Mesenchymal stem cell (in vitro differentiated cells and primary cell): ENCODE data around the gene RHEX.

Source experiments
- DNase-seq: peaks from one replicate; pipeline ENCODE4 v3.0.0-alpha.2; 2013
- H2AFZ ChIP-seq: one replicate; pipeline ENCODE4 v1.6.1; 2013; ENCODE audit warnings: low read depth, mild to moderate bottlenecking, control low read depth, inconsistent platforms, low read length, moderate library complexity
- H2AK5ac ChIP-seq: 2 replicates; pipeline ENCODE4 v1.6.1; 2013; ENCODE audit warnings: low read length, moderate library complexity, mild to moderate bottlenecking, inconsistent platforms; ENCODE audit not compliant: severe bottlenecking
- H2BK120ac ChIP-seq: one replicate; pipeline ENCODE4 v1.6.1; 2013; ENCODE audit warnings: low read depth, mild to moderate bottlenecking, inconsistent platforms, low read length, moderate library complexity
- H2BK12ac ChIP-seq, 2 experiments: one replicate each; pipeline ENCODE4 v1.6.1; 2013; ENCODE audit warnings: inconsistent platforms in 2 of 2, low read length in 2 of 2, mild to moderate bottlenecking in 2 of 2, moderate library complexity in 2 of 2, control low read depth in 1 of 2
- H2BK15ac ChIP-seq: one replicate; pipeline ENCODE4 v1.6.1; 2013; ENCODE audit warnings: mild to moderate bottlenecking, low read depth, inconsistent platforms; ENCODE audit not compliant: poor library complexity, severe bottlenecking
- H2BK5ac ChIP-seq: 2 replicates; pipeline ENCODE4 v1.6.1; 2013; ENCODE audit warnings: low read depth, mild to moderate bottlenecking, low read length, control low read depth, inconsistent platforms; ENCODE audit not compliant: poor library complexity, severe bottlenecking
- H3K14ac ChIP-seq, 2 experiments: one replicate each; pipeline ENCODE4 v1.6.1; 2013; ENCODE audit warnings: inconsistent platforms in 2 of 2, low read length in 2 of 2, control low read depth in 1 of 2, mild to moderate bottlenecking in 1 of 2, moderate library complexity in 1 of 2
- H3K18ac ChIP-seq, 2 experiments: one replicate each; pipeline ENCODE4 v1.6.1; 2013; ENCODE audit warnings: inconsistent platforms in 2 of 2, low read length in 2 of 2, control low read depth in 1 of 2, low read depth in 1 of 2, mild to moderate bottlenecking in 1 of 2
- H3K23ac ChIP-seq, 2 experiments: one replicate each; pipeline ENCODE4 v1.6.1; 2013; ENCODE audit warnings: inconsistent platforms in 2 of 2, low read length in 2 of 2, mild to moderate bottlenecking in 2 of 2, moderate library complexity in 2 of 2, control low read depth in 1 of 2
- H3K27ac ChIP-seq: 2 replicates; pipeline ENCODE4 v1.5.1; 2013; ENCODE audit warnings: mild to moderate bottlenecking, moderate library complexity, low read length, control low read depth, inconsistent platforms; ENCODE audit not compliant: poor library complexity, severe bottlenecking
- H3K27me3 ChIP-seq, 2 experiments: 2 replicates each; pipeline versions ENCODE4 v1.6.1 to v1.7.0; 2013; ENCODE audit warnings: low read length in 2 of 2, mild to moderate bottlenecking in 2 of 2, moderate library complexity in 2 of 2, control low read depth in 1 of 2, inconsistent platforms in 1 of 2; ENCODE audit not compliant: control insufficient read depth in 1 of 2, insufficient read depth in 1 of 2
- H3K36me3 ChIP-seq, 2 experiments: 2 replicates each; pipeline versions ENCODE4 v1.6.1 to v1.7.0; 2013; ENCODE audit warnings: low read length in 2 of 2, control low read depth in 1 of 2, inconsistent platforms in 1 of 2, low read depth in 1 of 2, mild to moderate bottlenecking in 1 of 2; ENCODE audit not compliant: insufficient read depth in 2 of 2, control insufficient read depth in 1 of 2
- H3K4ac ChIP-seq, 2 experiments: one replicate each; pipeline ENCODE4 v1.6.1; 2013; ENCODE audit warnings: inconsistent platforms in 2 of 2, low read length in 2 of 2, mild to moderate bottlenecking in 2 of 2, moderate library complexity in 2 of 2, control low read depth in 1 of 2, low read depth in 1 of 2
- H3K4me1 ChIP-seq: 2 replicates; pipeline ENCODE4 v1.6.1; 2013; ENCODE audit warnings: low read depth, low read length, control low read depth; ENCODE audit not compliant: control insufficient read depth, insufficient read depth
- H3K4me2 ChIP-seq: 2 replicates; pipeline ENCODE4 v1.6.1; 2013; ENCODE audit warnings: low read length, mild to moderate bottlenecking, inconsistent platforms; ENCODE audit not compliant: poor library complexity, severe bottlenecking
- H3K4me3 ChIP-seq, 2 experiments: 2 replicates each; pipeline versions ENCODE4 v1.5.1 to v1.7.0; 2013; ENCODE audit warnings: low read length in 2 of 2, mild to moderate bottlenecking in 2 of 2, control low read depth in 1 of 2, low read depth in 1 of 2; ENCODE audit not compliant: insufficient read depth in 1 of 2
- H3K79me1 ChIP-seq: replicated peaks from 2 replicates; pipeline ENCODE4 v1.6.1; 2013; ENCODE audit warnings: mild to moderate bottlenecking, control low read depth, low read length, inconsistent platforms; ENCODE audit not compliant: poor library complexity, severe bottlenecking
- H3K9ac ChIP-seq: 2 replicates; pipeline ENCODE4 v1.7.0; 2013; ENCODE audit warnings: mild to moderate bottlenecking, low read length, moderate library complexity
- H3K9me3 ChIP-seq: 2 replicates; pipeline ENCODE4 v1.7.0; 2013; ENCODE audit warnings: mild to moderate bottlenecking, low read length; ENCODE audit not compliant: control insufficient read depth
- H4K8ac ChIP-seq: one replicate; pipeline ENCODE4 v1.6.1; 2013; ENCODE audit warnings: inconsistent platforms, mild to moderate bottlenecking, low read length, moderate library complexity
- H4K91ac ChIP-seq: one replicate; pipeline ENCODE4 v1.6.1; 2013; ENCODE audit warnings: mild to moderate bottlenecking, low read length, inconsistent platforms
- WGBS: methylation state at CpG from one replicate; pipeline ENCODE4 v1.1.7; 2013; ENCODE audit warnings: mixed read lengths; 5-methylcytosine and 5-hydroxymethylcytosine counted together

Gene RHEX

DNA sequence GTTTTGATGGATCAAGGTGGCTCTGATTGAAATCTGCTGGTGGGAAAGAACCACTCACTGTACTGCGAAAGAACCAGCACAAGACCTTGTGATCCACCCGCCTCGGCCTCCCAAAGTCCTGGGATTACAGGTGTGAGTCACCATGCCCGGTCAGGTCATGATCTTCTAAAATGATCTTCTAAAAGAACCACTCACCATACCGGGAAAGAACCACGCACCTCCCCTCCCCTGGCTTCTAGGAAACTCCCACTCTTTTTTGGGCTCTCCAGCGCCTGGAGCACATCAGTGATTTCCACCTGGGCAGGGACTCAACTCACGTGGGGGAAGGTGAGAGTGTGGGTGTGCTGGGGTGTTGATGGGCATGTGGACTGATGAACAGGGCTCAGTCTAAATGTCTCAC, 41.9 kb upstream of the RHEX start:
- no peaks in the 10 kb centered on the region for H3K79me1 ChIP-seq

DNA sequence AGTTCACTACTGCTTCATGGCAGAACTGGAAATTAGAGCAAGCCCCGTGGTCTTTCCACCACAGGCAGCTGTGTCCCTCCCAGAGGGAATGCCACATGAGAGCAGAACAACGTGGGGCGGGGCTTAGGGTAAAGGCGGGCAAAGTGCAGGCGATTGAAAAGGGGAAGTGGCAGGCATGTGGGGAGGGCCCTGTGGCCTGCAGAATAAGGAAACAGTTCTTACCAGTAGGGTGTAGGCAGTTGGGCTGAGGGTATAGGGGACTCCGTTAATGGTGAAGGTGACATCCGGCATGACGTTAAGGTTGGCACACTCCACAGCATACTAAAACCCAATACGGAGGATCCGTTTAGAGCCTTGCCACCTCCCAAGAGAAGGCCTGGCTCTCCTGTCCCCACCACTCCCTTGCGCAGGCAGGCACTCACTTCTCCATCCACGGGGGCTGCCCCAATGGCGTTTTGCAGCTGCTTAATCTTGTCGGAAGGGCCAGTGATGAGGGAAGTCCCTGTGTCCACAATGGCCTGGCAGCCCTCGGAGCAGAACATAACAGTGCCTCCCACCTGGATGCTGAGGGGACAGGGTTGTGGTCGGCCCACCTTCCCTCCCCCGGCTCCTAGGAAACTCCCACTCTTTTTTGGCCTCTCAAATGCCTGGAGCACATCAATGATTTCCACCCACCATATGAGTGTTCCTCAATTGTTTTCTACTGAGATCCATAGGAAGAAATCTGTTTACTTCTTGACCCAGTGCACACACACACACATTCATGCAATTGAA, 40.7 kb upstream of the RHEX start:
- no peak overlapping the region for H2AFZ ChIP-seq
- H2AK5ac ChIP-seq: no peak overlapping the region
- H2BK5ac ChIP-seq: no peak overlapping the region
- H2BK15ac ChIP-seq: no peak overlapping the region
- H3K9me3 ChIP-seq: no peaks in the 10 kb centered on the region
- H3K4me1 ChIP-seq: peaks cover 1% of the 10 kb centered on the region
- H3K36me3 ChIP-seq: no peaks in the 10 kb centered on the region
- no peak overlapping the region for H2BK12ac ChIP-seq
- no peak overlapping the region for H3K14ac ChIP-seq
- no peak overlapping the region for H3K23ac ChIP-seq
- no peak overlapping the region for H3K4me2 ChIP-seq
- no peak overlapping the region for H4K91ac ChIP-seq
- H3K4ac ChIP-seq: no peak overlapping the region
- no peak overlapping the region for H2BK120ac ChIP-seq
- no peak overlapping the region for H3K27ac ChIP-seq
- 83% methylated on average over 16 of the region's 17 CpGs for WGBS
- peak overlapping the region in 1 of 2 experiments; percentile 17 for H3K18ac ChIP-seq
- peak overlapping the region; percentile 37 for H4K8ac ChIP-seq
- no peak for DNase-seq
- no peak overlapping the region for H3K9ac ChIP-seq
- H3K79me1 ChIP-seq: no peaks in the 10 kb centered on the region
- no peak overlapping the region for H3K4me3 ChIP-seq
- no peaks in the 10 kb centered on the region for H3K27me3 ChIP-seq

More for the DNA sequence above, 41.9 kb upstream of the RHEX start:
- H3K9me3 ChIP-seq: no peaks in the 10 kb centered on the region
- no peak overlapping the region for H2AFZ ChIP-seq
- no peak overlapping the region for H2BK15ac ChIP-seq
- no peak overlapping the region for H3K4me3 ChIP-seq
- no peak overlapping the region for H4K91ac ChIP-seq
- H3K14ac ChIP-seq: peak overlapping the region in 1 of 2 experiments; percentile 53
- peaks cover 1% of the 10 kb centered on the region for H3K4me1 ChIP-seq
- DNase-seq: no peak
- no peak overlapping the region for H3K27ac ChIP-seq
- H2AK5ac ChIP-seq: no peak overlapping the region
- H3K27me3 ChIP-seq: no peaks in the 10 kb centered on the region
- no peak overlapping the region for H2BK120ac ChIP-seq
- H3K9ac ChIP-seq: no peak overlapping the region
- WGBS: 90% methylated on average over 7 of the region's 8 CpGs
- no peak overlapping the region for H3K4ac ChIP-seq
- no peak overlapping the region for H3K23ac ChIP-seq
- no peak overlapping the region for H2BK5ac ChIP-seq
- no peak overlapping the region for H3K18ac ChIP-seq
- H3K4me2 ChIP-seq: no peak overlapping the region
- H4K8ac ChIP-seq: no peak overlapping the region
- H3K36me3 ChIP-seq: no peaks in the 10 kb centered on the region
- no peak overlapping the region for H2BK12ac ChIP-seq

GRCh38 chr1:206013026-206013795, 39.8 kb upstream of the RHEX start:
- Histone ChIP-seq H3K18ac (no peak overlapping the region), H2BK120ac (no peak overlapping the region), H3K14ac (no peak overlapping the region), H2BK15ac (no peak overlapping the region), H4K8ac (no peak overlapping the region), H2BK12ac (no peak overlapping the region), H3K9ac (no peak overlapping the region), H2AK5ac (no peak overlapping the region), H3K27me3 (no peaks in the 10 kb centered on the region), H3K9me3 (no peaks in the 10 kb centered on the region), H4K91ac (no peak overlapping the region), H3K27ac (no peak overlapping the region), H2BK5ac (no peak overlapping the region), H2AFZ (no peak overlapping the region), H3K4me3 (no peak overlapping the region), H3K4me2 (no peak overlapping the region), H3K23ac (no peak overlapping the region), H3K4ac (no peak overlapping the region), H3K79me1 (no peaks in the 10 kb centered on the region), H3K36me3 (no peaks in the 10 kb centered on the region), H3K4me1 (peaks cover 1% of the 10 kb centered on the region)
- no peak for DNase-seq
- 93% methylated on average over 6 of the region's 6 CpGs for WGBS

DNA sequence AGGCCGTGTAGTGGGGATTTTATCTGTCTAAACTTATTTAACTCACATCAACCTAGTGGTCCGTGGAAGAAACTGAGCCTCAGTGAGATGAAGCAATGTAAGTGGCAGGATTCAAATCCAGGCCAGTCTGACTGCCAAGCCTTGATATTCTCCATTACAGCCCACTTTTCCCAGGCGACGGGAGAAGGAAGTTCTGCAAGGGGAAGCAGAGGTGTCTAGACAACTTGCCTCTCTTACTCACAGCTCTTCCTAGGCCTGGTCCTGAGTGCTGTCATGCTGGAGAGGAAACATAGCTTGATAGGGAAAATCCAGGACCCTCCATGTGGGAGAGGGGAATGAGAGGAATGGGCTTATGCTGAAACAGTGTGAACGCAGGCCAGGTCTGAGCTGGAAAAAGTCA, 38.4 kb upstream of the RHEX start:
- H3K4ac ChIP-seq: no peak overlapping the region
- no peak overlapping the region for H2AFZ ChIP-seq
- no peaks in the 10 kb centered on the region for H3K27me3 ChIP-seq
- no peak overlapping the region for H4K91ac ChIP-seq
- no peak overlapping the region for H3K14ac ChIP-seq
- WGBS: 81% methylated on average over 2 of the region's 5 CpGs
- H2BK120ac ChIP-seq: no peak overlapping the region
- H4K8ac ChIP-seq: no peak overlapping the region
- H3K9me3 ChIP-seq: no peaks in the 10 kb centered on the region
- H2AK5ac ChIP-seq: no peak overlapping the region
- H2BK5ac ChIP-seq: no peak overlapping the region
- DNase-seq: no peak
- H3K27ac ChIP-seq: no peak overlapping the region
- no peak overlapping the region for H2BK15ac ChIP-seq
- no peak overlapping the region for H3K23ac ChIP-seq
- H3K18ac ChIP-seq: no peak overlapping the region
- H3K4me3 ChIP-seq: no peak overlapping the region
- no peaks in the 10 kb centered on the region for H3K79me1 ChIP-seq
- no peak overlapping the region for H3K9ac ChIP-seq
- H3K36me3 ChIP-seq: no peaks in the 10 kb centered on the region
- peaks cover 1% of the 10 kb centered on the region for H3K4me1 ChIP-seq
- no peak overlapping the region for H3K4me2 ChIP-seq
- no peak overlapping the region for H2BK12ac ChIP-seq
